Measurements from ENCODE around the gene SPCS3.
A peak's percentile ranks its signal among the peaks of the same experiment; 100 is the strongest.

The SPCS3 gene

DNA sequence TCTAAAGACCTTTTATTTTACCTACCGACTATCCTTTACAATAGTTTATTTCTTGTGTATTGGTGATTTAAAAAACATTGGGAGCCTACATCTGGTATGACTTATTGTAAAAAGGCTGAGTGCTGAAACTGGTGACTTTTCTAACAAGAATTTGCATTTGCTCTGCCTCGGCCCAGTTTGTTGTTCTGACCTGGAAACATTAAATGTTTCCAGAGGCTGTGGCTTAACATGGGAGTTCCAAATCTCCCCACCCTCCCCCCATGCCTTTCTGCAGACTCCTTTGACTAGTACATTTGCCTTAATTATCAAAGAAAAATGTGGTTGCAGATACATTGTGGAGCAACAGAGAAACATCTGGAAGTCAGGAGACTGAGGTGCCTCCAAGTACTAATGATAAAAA lies 39.8 kb downstream of the SPCS3 start:
- TF ChIP-seq, protein P1, sequence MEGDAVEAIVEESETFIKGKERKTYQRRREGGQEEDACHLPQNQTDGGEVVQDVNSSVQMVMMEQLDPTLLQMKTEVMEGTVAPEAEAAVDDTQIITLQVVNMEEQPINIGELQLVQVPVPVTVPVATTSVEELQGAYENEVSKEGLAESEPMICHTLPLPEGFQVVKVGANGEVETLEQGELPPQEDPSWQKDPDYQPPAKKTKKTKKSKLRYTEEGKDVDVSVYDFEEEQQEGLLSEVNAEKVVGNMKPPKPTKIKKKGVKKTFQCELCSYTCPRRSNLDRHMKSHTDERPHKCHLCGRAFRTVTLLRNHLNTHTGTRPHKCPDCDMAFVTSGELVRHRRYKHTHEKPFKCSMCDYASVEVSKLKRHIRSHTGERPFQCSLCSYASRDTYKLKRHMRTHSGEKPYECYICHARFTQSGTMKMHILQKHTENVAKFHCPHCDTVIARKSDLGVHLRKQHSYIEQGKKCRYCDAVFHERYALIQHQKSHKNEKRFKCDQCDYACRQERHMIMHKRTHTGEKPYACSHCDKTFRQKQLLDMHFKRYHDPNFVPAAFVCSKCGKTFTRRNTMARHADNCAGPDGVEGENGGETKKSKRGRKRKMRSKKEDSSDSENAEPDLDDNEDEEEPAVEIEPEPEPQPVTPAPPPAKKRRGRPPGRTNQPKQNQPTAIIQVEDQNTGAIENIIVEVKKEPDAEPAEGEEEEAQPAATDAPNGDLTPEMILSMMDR (IDR thresholded peaks at IDR 0.05), result no peak
- no peak for DNase-seq (ENCODE audit: low spot score)
- H3K27ac ChIP-seq, result no peak overlapping the region
- no peak overlapping the region for H3K4me3 ChIP-seq

DNA sequence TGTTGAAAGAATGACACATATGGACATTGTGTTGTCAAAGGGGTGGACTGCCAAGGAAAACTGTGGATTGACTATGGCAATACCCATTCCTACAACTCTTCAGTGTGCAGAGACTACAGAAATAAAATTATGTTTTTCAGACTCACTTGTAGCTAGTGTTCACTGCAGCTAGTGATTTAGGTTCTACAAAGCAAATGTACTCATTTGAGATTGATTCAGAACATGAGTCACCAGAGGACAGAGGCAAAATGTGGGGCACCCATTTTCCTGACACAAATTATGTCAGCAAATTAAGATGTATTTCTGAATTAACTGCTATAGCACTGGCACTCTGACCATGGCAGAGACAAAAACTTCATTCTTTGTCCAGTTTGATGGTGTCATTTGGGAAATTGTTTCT lies 40.7 kb downstream of the SPCS3 start:
- TF ChIP-seq, protein P1 (IDR thresholded peaks at IDR 0.05), result no peak
- Histone ChIP-seq H3K4me3 (no peak overlapping the region), H3K27ac (no peak overlapping the region)
- DNase-seq (ENCODE audit: low spot score), result no peak

DNA sequence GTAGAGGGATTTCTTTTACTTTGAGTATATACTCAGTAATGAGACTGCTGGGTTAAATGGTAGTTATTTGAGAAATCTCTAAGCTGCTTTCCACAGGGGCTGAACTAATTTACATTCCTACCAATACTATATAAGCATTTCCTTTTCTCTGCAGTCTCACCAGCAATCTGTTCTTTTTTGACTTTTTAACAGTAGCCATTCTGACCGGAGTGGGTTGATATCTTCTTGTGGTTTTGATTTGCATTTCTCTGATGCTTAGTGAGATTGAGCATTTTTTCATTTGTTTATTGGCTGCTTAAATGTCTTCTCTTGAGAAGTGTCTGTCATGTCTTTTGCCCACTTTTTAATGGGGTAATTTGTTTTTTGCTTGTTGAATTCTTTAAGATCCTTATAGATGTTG lies 43.3 kb downstream of the SPCS3 start:
- Histone ChIP-seq H3K4me3 (no peak overlapping the region), H3K27ac (no peak overlapping the region)
- TF ChIP-seq, protein P1 (IDR thresholded peaks at IDR 0.05), result no peak
- no peak for DNase-seq (ENCODE audit: low spot score)

DNA sequence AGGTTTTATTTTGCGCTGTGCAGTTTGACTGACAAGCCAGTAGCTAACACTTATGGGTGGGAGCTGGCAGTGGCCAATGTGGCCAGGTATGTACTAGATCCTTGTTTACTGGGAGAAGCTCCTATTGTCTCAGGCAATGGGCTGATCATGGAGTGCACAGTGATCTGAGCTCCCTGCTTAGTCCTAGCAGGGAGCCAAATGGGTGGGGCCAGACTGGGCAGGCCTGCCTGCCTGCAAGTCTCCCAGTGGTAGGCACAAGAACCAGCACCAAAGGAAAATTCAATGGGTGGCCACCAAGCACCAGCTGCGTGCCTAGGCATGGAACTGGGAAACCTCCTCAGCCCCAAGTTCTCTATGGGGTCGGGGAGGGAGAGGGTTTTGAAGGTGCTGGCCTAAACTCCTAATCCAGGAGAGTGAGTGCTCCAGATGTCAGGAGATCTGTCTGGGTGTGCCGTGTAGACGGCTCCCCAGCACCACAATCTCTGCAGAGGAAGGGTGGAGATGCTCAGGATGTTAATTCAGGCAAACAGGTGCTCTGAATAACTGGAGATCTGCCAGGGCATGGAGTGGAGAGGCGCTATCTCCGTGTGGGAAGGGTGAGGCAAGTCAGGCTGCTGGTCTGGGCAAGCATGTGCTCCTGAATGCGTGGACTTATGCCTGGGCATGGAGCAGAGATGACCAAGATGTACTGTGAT lies 48.2 kb downstream of the SPCS3 start:
- TF ChIP-seq, protein P1 (IDR thresholded peaks at IDR 0.05), result no peak
- DNase-seq (ENCODE audit: low spot score), result no peak

DNA sequence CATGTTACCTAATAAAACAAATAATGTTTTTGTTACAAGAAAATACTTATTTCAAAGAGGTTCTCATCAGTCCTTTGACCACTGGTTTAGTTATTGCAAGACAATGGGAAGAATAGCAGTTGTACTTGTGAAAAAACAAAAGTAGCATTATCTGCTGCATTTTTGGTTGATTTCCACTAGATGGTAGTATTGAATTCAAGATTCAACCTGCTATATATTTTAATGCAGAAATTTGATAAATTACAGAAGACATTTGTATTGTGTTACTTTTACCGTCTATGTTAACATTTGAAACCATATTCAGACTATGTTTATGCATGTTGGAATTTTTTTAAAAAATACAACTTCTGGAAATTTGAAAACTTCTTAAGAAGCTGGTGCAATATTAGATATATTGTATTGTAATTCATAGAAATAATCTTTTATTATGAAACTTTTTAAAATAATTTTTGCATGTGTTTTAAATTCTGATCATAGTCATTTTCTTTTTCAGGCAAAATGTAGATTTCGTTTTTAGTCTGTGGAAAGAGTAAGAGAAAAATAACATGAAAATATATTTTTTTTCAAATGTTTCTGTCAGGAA lies 56.4 kb downstream of the SPCS3 start:
- Histone ChIP-seq H3K27ac (no peak overlapping the region), H3K4me3 (no peak overlapping the region)
- TF ChIP-seq, protein P1 (IDR thresholded peaks at IDR 0.05), result peak; percentile 40
- no peak for DNase-seq (ENCODE audit: low spot score)

More for the DNA sequence above, 48.2 kb downstream of the SPCS3 start:
- Histone ChIP-seq H3K27ac (no peak overlapping the region), H3K4me3 (no peak overlapping the region)

DNA sequence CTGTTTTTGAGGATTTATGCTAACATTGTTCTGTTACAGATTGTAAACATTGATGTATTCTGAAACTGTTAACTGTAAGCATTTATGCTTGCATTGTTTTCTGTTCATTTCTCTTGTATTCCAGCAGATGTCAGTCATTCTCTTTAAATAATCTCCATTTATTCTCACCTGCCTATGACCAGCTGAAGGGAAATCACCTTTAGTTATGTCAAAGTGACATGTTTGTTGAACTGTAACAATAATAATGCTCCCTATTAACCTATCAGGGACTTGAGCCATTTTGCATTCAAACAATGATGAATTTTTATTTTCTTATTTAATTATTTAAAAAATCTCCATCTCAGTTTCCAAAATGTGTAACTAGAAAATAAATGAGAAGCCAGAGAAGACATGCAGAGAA lies 58.0 kb downstream of the SPCS3 start:
- TF ChIP-seq, protein P1 (IDR thresholded peaks at IDR 0.05), result no peak
- Histone ChIP-seq H3K27ac (no peak overlapping the region), H3K4me3 (no peak overlapping the region)
- no peak for DNase-seq (ENCODE audit: low spot score)

Data from coronary artery (tissue), 2 donors.